GM18873 (cell line): Measurements from ENCODE around the gene SMARCD1.
"Not testable (repeated sequence)": the region's sequence is repeated elsewhere in the genome, so short reads cannot be mapped to it uniquely, and the experiment has no call there.

ENCODE experiments used
- ATAC-seq: cut with Tn5 transposase; IDR thresholded peaks from one replicate; pipeline ENCODE4 v1.9.1; 2021; ENCODE audit warnings: mild to moderate bottlenecking, moderate library complexity, moderate number of reproducible peaks; ENCODE audit not compliant: unreplicated experiment, low FRiP score

The SMARCD1 gene

DNA sequence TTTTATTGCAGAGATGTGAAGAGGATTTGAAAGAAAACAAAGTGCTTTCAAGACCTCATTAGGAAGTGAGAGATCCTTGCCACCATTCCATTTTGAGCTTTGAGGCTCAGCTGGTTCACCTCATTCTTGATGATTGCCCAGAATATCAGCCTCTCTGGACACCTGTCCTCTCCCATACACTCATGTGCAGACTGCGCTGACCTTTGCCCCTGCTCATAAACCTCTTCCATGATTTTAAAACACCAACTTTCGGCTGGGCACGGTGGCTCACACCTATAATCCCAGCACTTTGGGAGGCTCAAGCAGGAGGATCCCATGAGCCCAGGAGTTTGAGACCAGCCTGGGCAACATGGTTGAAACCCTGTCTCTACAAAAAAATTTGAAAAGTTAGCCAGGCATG is 35.8 kb downstream of the SMARCD1 start:
- ATAC-seq = no peak

DNA sequence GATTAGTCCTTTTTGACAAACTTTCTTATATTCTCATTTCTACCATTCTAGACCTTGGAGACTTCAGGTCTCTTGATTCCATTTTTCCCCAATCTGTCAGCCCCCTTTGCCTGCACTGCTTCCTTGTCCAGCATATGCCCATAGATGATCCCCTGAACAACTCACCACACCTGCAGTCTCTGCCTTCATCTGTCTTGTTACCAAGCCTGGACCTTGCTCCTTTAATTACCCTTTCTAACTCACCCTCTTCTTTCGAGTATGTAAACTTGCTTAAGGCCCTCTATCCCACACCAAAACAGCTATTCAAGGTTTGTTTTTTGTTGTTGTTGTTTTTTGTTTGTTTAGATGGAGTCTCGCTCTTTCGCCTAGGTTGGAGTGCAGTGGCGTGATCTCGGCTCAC is 36.5 kb downstream of the SMARCD1 start:
- ATAC-seq = no peak

DNA sequence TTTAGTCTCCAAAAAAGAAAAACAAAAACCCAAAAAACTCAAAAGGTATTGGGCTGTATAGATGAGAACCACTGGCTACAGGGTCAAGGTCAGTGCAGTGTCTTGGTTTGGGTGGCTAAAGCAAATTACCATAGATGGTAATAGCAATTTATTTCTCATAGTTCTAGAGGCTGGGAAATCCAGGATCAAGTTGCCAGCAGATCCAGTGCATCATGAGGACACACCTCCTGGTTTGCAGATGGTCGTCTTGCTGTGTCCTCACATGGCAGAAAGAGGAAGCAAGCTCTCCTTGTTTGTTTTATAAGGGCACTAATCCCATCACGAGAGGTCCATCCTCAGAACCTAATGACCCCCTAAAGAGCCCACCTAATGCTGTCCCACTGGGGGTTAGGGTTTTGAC is 38.1 kb downstream of the SMARCD1 start:
- ATAC-seq = no peak

DNA sequence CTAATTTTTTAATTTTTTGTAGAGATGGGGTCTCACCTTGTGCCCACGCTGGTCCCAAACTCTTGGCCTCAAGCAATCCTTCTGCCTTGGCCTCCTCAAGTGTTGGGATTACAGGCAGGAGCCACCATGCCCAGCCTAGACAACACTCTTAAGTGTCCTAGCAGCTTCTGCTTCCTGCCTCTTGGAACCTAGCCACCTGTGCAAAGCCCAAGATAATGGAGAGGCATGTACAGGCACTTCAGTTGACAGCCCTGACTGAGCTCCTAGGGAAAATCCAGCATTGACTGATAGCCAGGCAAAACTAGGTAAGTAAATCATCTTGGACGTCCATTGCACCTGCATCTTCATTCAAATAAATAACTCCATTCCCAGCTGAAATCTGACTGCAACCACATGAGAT is 42.4 kb downstream of the SMARCD1 start:
- no peak for ATAC-seq

DNA sequence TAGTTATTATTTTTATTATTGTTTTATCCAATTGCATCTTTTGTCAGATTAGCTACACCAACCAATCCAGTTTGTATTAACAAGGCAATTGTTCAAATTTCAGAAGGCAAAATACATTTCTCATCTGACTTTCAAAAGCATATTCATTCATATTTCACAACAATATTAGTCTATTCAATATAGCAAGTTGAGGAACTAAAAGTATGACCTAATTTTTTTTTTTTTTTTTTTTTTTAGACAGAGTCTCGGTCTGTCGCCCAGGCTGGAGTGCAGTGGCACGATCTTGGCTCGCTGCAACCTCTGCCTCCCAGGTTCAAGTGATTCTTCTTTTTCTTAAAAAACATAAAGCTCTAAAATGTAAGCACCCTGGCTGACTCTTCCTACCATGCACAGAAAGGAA is 44.1 kb downstream of the SMARCD1 start:
- ATAC-seq = no peak

DNA sequence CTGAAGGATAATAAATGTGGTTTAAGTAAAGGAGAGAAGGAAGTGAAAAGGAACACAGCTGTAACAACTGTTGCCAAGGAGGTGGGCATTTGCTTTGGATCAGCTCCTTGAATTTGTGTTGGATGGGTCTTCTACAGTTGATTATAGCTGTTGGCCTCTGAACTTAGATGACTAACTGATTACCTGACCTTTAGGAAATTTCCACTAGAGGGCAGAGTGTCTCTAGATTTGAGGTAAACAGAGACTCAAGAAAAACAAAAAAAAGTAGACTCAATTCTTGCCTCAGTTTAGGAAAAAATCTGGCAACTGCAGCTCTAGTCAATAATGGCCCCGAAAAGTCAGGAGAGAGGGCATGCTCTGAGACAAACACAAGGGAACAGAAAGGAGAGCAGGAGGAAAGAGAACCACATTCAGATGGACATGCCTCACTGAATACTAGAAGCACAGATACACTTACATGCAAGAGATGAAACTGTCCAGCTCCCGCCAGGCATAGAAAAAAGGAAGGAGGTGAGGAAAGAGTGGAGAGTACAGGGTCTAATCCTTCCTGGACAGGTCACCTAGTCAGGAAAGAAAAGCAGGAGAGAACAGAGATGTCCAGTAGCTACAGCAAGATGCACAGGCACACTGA is 47.5 kb downstream of the SMARCD1 start:
- no peak for ATAC-seq

DNA sequence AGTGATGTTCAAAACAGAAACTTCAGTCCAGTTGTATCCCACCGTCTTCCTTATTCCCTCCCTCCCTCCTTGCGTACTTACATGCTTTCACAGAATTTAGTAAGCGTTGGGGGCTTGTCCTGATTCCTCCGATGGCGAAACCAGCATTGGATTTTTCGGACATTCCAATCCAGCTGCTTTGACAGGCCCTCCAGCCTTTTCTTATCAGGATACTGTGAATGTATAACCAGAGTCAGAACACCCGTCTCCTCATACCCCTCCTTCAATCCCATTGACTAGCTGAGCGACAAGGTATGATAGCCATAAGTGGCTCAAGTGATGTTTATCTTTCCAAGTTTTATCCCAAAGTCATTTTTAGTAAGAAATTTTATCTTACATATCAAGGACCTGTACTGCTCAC is 57.9 kb downstream of the SMARCD1 start:
- no peak for ATAC-seq

DNA sequence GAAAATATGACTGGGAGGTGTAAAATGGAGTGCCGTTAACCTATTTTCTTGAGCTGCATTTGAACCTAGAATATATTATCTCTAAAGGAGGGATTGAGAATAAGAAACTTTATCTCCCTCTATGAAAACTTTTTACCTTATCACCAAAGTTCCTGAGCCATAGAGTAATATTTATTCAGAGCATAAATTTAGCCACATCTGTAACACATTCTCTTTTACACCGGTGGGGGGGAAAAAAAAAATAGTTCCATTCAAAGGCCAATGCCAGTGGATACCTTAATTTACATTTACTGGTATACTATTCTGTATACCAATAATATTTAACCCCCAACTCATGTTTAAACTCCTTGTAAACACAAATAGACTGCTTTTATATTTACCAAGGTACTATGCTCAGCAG is 60.3 kb downstream of the SMARCD1 start:
- no peak for ATAC-seq

DNA sequence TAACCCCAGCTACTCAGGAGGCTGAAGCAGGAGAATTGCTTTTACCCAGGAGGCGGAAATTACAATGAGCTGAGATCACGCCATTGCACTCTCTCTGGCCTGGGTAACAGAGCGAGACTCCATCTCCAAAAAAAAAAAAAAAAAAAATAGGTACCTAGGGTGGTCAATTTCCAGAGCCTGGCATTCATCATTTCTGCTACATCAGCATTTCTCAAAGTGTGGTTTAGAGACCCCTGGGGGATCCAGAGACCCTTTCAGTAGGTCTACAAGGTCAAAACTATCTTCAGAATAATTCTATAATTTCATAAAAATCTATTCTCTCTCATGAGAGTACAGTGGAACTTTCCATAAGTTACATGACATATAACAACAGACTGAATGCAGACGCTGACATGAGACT is 62.1 kb downstream of the SMARCD1 start:
- no peak for ATAC-seq

DNA sequence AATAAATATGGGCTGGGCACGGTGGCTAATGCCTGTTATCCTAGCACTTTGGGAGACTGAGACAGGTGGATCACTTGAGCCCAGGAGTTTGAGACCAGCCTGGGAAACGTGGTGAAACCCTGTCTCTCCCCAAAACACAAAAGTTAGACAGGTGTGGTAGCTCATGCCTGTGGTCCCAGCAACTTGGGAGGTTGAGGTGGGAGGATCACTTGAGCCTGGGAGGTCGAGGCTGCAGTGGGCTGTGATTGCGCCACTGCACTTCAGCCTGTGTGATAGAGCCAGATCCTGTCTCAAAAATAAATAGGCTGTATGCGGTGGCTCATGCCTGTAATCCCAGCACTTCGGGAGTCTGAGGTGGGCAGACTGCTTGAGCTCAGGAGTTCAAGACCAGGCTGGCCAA is 62.9 kb downstream of the SMARCD1 start:
- not testable (repeated sequence) for ATAC-seq

DNA sequence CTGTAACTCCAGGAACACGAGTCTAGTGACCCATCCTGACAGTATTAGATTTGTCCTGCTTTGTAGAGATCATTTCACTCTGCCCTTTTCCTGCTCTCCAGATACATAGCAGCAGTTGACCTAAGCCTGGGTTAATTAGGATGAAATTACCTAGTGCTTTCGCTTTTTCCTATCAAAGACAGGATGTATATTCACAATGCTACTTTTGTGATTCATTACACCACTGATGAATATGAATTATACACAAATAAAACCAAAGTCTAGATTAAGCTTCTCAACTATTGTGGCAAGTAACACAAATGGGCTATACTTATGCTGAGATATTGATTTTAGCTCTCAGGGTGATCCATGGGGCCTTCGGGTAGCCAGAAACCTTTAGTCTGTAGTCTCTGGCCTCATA is 64.2 kb downstream of the SMARCD1 start:
- ATAC-seq = no peak
